PFSK-1 (cell line): ENCODE measurements around the gene ZNF514.

ENCODE experiments used
- FOXP2 ChIP-seq: optimal IDR thresholded peaks from 2 replicates; pipeline ENCODE3; 2011; ENCODE audit warnings: borderline replicate concordance, control low read depth, inconsistent platforms; ENCODE audit not compliant: insufficient read depth; ENCODE audit errors: extremely low read length, extremely low read depth
- POLR2AphosphoS5 ChIP-seq: IDR thresholded peaks from 2 replicates; pipeline ENCODE4 v1.6.1; 2012; ENCODE audit warnings: low read depth, mild to moderate bottlenecking, control low read depth, low read length, moderate library complexity
- SIN3A ChIP-seq: IDR thresholded peaks from 2 replicates; pipeline ENCODE4 v1.6.1; 2012; ENCODE audit warnings: mild to moderate bottlenecking, low read length, moderate library complexity, borderline replicate concordance; ENCODE audit not compliant: insufficient read depth
- TAF1 ChIP-seq: IDR thresholded peaks from 2 replicates; pipeline ENCODE4 v1.6.1; 2012; ENCODE audit warnings: low read length, control low read depth, borderline replicate concordance; ENCODE audit not compliant: insufficient read depth
- TF ChIP-seq, protein P1 (sequence below), 2 experiments: IDR thresholded peaks; 2 replicates each; pipeline versions ENCODE4 v1.6.1 to v1.8.0; 2011 to 2012; ENCODE audit warnings: low read depth in 2 of 2, low read length in 2 of 2, control low read depth in 1 of 2, inconsistent platforms in 1 of 2, mild to moderate bottlenecking in 1 of 2, moderate library complexity in 1 of 2; ENCODE audit not compliant: insufficient read depth in 1 of 2

The ZNF514 gene

DNA sequence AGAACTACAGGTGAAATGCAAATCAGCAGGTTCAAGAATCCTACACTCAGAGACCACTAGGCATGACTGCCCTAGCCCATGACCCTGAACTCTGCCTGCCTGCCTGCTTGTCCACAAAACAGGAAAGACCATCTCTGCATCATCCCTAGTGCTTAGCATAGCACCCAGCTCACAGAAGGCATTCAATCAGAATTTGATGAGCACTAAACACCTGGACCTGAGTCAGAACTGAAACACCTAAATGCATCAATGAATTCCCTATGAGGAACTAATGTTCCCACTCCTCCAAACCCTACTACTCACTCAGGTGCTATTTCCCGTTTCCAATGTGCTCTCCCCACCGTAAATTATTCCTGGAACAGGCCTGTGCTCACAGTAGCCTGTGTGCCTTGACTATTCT is 59.7 kb downstream of the ZNF514 start:
- TF ChIP-seq POLR2AphosphoS5 (no peak), FOXP2 (no peak), SIN3A (no peak), TAF1 (no peak)
- TF ChIP-seq, protein P1, sequence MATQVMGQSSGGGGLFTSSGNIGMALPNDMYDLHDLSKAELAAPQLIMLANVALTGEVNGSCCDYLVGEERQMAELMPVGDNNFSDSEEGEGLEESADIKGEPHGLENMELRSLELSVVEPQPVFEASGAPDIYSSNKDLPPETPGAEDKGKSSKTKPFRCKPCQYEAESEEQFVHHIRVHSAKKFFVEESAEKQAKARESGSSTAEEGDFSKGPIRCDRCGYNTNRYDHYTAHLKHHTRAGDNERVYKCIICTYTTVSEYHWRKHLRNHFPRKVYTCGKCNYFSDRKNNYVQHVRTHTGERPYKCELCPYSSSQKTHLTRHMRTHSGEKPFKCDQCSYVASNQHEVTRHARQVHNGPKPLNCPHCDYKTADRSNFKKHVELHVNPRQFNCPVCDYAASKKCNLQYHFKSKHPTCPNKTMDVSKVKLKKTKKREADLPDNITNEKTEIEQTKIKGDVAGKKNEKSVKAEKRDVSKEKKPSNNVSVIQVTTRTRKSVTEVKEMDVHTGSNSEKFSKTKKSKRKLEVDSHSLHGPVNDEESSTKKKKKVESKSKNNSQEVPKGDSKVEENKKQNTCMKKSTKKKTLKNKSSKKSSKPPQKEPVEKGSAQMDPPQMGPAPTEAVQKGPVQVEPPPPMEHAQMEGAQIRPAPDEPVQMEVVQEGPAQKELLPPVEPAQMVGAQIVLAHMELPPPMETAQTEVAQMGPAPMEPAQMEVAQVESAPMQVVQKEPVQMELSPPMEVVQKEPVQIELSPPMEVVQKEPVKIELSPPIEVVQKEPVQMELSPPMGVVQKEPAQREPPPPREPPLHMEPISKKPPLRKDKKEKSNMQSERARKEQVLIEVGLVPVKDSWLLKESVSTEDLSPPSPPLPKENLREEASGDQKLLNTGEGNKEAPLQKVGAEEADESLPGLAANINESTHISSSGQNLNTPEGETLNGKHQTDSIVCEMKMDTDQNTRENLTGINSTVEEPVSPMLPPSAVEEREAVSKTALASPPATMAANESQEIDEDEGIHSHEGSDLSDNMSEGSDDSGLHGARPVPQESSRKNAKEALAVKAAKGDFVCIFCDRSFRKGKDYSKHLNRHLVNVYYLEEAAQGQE (IDR thresholded peaks at IDR 0.05; ENCODE audit: insufficient read depth in 1 of 2, low read depth in 2 of 2, low read length in 2 of 2) = no peak
